ENCODE results near the gene HECW1.
"Not testable (repeated sequence)": the region's sequence is repeated elsewhere in the genome, so short reads cannot be mapped to it uniquely, and the experiment has no call there.

Gene HECW1

GRCh38 chr7:43553999-43554398 lies 441.6 kb downstream of the HECW1 start:
- DNase-seq = no peak

- DNase-seq = no peak
Observed at GRCh38 chr7:43554423-43554822, 442.0 kb downstream of the HECW1 start.

- no peak for DNase-seq
Observed at GRCh38 chr7:43557831-43558495, 445.5 kb downstream of the HECW1 start.

GRCh38 chr7:43559171-43559945 lies 446.9 kb downstream of the HECW1 start:
- DNase-seq = no peak

- DNase-seq = no peak
Observed at GRCh38 chr7:43559946-43560335, 447.5 kb downstream of the HECW1 start.

- no peak for DNase-seq
Observed at GRCh38 chr7:43560742-43561330, 448.4 kb downstream of the HECW1 start.

GRCh38 chr7:43562383-43562782 lies 449.9 kb downstream of the HECW1 start:
- no peak for DNase-seq

GRCh38 chr7:43565786-43566185 lies 453.3 kb downstream of the HECW1 start:
- no peak for DNase-seq

- DNase-seq = no peak
Observed at GRCh38 chr7:43568529-43568928, 456.1 kb downstream of the HECW1 start.

GRCh38 chr7:43569424-43569823 lies 457.0 kb downstream of the HECW1 start:
- no peak for DNase-seq

GRCh38 chr7:43570688-43571365 lies 458.4 kb downstream of the HECW1 start:
- no peak for DNase-seq

GRCh38 chr7:43572516-43573049 lies 460.1 kb downstream of the HECW1 start:
- no peak for DNase-seq

- DNase-seq = not testable (repeated sequence)
Observed at GRCh38 chr7:43573832-43574231, 461.4 kb downstream of the HECW1 start.

GRCh38 chr7:43575506-43575905 lies 463.1 kb downstream of the HECW1 start:
- DNase-seq = no peak

GRCh38 chr7:43576241-43576640 lies 463.8 kb downstream of the HECW1 start:
- DNase-seq = no peak

- DNase-seq = no peak
Observed at GRCh38 chr7:43577485-43577951, 465.1 kb downstream of the HECW1 start.

- peak; percentile 86 for DNase-seq
Observed at GRCh38 chr7:43582503-43583423, 470.3 kb downstream of the HECW1 start, which contains the start of gene STK17A. Gene STK17A, plus strand, starts transcription at chr7:43583108. Its CDS starts 136 bp downstream, at chr7:43583244.

GRCh38 chr7:43583424-43584194 lies 471.2 kb downstream of the HECW1 start:
- peak; percentile 22 for DNase-seq

GRCh38 chr7:43584195-43584586 lies 471.7 kb downstream of the HECW1 start:
- no peak for DNase-seq

GRCh38 chr7:43584733-43585132 lies 472.3 kb downstream of the HECW1 start:
- DNase-seq = not testable (repeated sequence)

- no peak for DNase-seq
Observed at GRCh38 chr7:43585562-43585961, 473.1 kb downstream of the HECW1 start.
